22Rv1 (cell line): ENCODE measurements around the gene FILIP1.

ENCODE experiments used
- CTCF ChIP-seq: fragments of 450-650 bp; IDR thresholded peaks from 2 replicates; pipeline ENCODE4 v1.5.1; 2017; ENCODE audit warnings: mild to moderate bottlenecking
- ZFX ChIP-seq: fragments of 450-650 bp; IDR thresholded peaks from 2 replicates; pipeline ENCODE4 v1.6.1; 2017; ENCODE audit warnings: antibody characterized with exemption, borderline replicate concordance

- TF ChIP-seq CTCF (no peak), ZFX (no peak)
These were observed 56.1 kb downstream of the FILIP1 start for GRCh38 chr6:75437421-75437891.
